ENCODE data around the gene MPND.

Gene MPND

GRCh38 chr19:4373601-4374497 lies 30.5 kb downstream of the MPND start:
- Histone ChIP-seq H3K4me1 (peaks cover 94% of the 10 kb centered on the region), H3K4me2 (ENCODE audit: low read length) (peak overlapping the region; percentile 42), H3K79me2 (peaks cover 21% of the 10 kb centered on the region), H2AFZ (peak overlapping the region; percentile 25), H3K4me3 (ENCODE audit: low read depth, low read length) (no peak overlapping the region), H3K9ac (peak overlapping the region; percentile 50), H3K27me3 (ENCODE audit: control insufficient read depth, insufficient read depth, low read length) (no peaks in the 10 kb centered on the region), H3K9me3 (ENCODE audit: control insufficient read depth, low read length) (no peaks in the 10 kb centered on the region), H3K36me3 (ENCODE audit: control insufficient read depth, insufficient read depth, low read length) (no peaks in the 10 kb centered on the region), H3K27ac (peak overlapping the region; percentile 99)
- no peak for TF ChIP-seq CTCF (IDR thresholded peaks at IDR 0.05)

- Histone ChIP-seq H3K27me3 (ENCODE audit: control insufficient read depth, insufficient read depth, low read length) (no peaks in the 10 kb centered on the region), H3K4me1 (peaks cover 93% of the 10 kb centered on the region), H3K9me3 (ENCODE audit: control insufficient read depth, low read length) (no peaks in the 10 kb centered on the region), H3K4me3 (ENCODE audit: low read depth, low read length) (no peak overlapping the region), H3K36me3 (ENCODE audit: control insufficient read depth, insufficient read depth, low read length) (no peaks in the 10 kb centered on the region), H3K79me2 (peaks cover 19% of the 10 kb centered on the region), H2AFZ (peak overlapping the region; percentile 23), H3K4me2 (ENCODE audit: low read length) (peak overlapping the region; percentile 42), H3K9ac (peak overlapping the region; percentile 50), H3K27ac (peak overlapping the region; percentile 99)
- TF ChIP-seq CTCF (IDR thresholded peaks at IDR 0.05): no peak
Measured at GRCh38 chr19:4374498-4375163, 31.3 kb downstream of the MPND start.

- no peaks in the 10 kb centered on the region for H3K9me3 ChIP-seq (ENCODE audit: control insufficient read depth, low read length)
- peak overlapping the region; percentile 42 for H3K4me2 ChIP-seq (ENCODE audit: low read length)
- no peak overlapping the region for H3K4me3 ChIP-seq (ENCODE audit: low read depth, low read length)
- peak; percentile 35 for TF ChIP-seq CTCF (IDR thresholded peaks at IDR 0.05)
- H3K4me1 ChIP-seq: peaks cover 93% of the 10 kb centered on the region
- peaks cover 13% of the 10 kb centered on the region for H3K79me2 ChIP-seq
- no peaks in the 10 kb centered on the region for H3K36me3 ChIP-seq (ENCODE audit: control insufficient read depth, insufficient read depth, low read length)
- H3K9ac ChIP-seq: no peak overlapping the region
- peak overlapping the region; percentile 23 for H2AFZ ChIP-seq
- H3K27me3 ChIP-seq (ENCODE audit: control insufficient read depth, insufficient read depth, low read length): no peaks in the 10 kb centered on the region
- peak overlapping the region; percentile 99 for H3K27ac ChIP-seq
Measured at GRCh38 chr19:4375164-4376027, 32.0 kb downstream of the MPND start.

- Histone ChIP-seq H3K4me2 (ENCODE audit: low read length) (no peak overlapping the region), H3K27me3 (ENCODE audit: control insufficient read depth, insufficient read depth, low read length) (no peaks in the 10 kb centered on the region), H3K4me1 (peaks cover 89% of the 10 kb centered on the region), H2AFZ (no peak overlapping the region), H3K4me3 (ENCODE audit: low read depth, low read length) (no peak overlapping the region), H3K79me2 (peaks cover 11% of the 10 kb centered on the region), H3K36me3 (ENCODE audit: control insufficient read depth, insufficient read depth, low read length) (no peaks in the 10 kb centered on the region), H3K9me3 (ENCODE audit: control insufficient read depth, low read length) (no peaks in the 10 kb centered on the region), H3K27ac (peak overlapping the region; percentile 99), H3K9ac (no peak overlapping the region)
- no peak for TF ChIP-seq CTCF (IDR thresholded peaks at IDR 0.05)
Measured at GRCh38 chr19:4376028-4376670, 32.8 kb downstream of the MPND start.
